ENCODE data around the gene WNT1.

The WNT1 gene

GRCh38 chr12:48960834-48961233, 17.3 kb upstream of the WNT1 start:
- FAIRE-seq: no peak

GRCh38 chr12:48961331-48961730, 16.8 kb upstream of the WNT1 start:
- DNase-seq (ENCODE audit: insufficient read length, low spot score): no peak
- no peak for FAIRE-seq

More at GRCh38 chr12:48960834-48961233, 17.3 kb upstream of the WNT1 start:
- DNase-seq (ENCODE audit: insufficient read length, low spot score): no peak

GRCh38 chr12:48961801-48962200, 16.3 kb upstream of the WNT1 start:
- DNase-seq (ENCODE audit: insufficient read length, low spot score) (no peak), FAIRE-seq (no peak)

- DNase-seq (ENCODE audit: insufficient read length, low spot score) (no peak), FAIRE-seq (no peak)
Measured at GRCh38 chr12:48965298-48965838, 12.8 kb upstream of the WNT1 start.

- DNase-seq (ENCODE audit: insufficient read length, low spot score) (no peak), FAIRE-seq (no peak)
Measured at GRCh38 chr12:48966177-48966895, 11.8 kb upstream of the WNT1 start.

GRCh38 chr12:48967991-48968390, 10.1 kb upstream of the WNT1 start:
- DNase-seq (ENCODE audit: insufficient read length, low spot score) (no peak), FAIRE-seq (no peak)

GRCh38 chr12:48968467-48968866, 9.7 kb upstream of the WNT1 start:
- FAIRE-seq (no peak), DNase-seq (ENCODE audit: insufficient read length, low spot score) (no peak)

GRCh38 chr12:48969160-48969771, 8.9 kb upstream of the WNT1 start:
- FAIRE-seq: no peak
- no peak for DNase-seq (ENCODE audit: insufficient read length, low spot score)

GRCh38 chr12:48969833-48970701, 8.1 kb upstream of the WNT1 start:
- DNase-seq (ENCODE audit: insufficient read length, low spot score) (no peak), FAIRE-seq (no peak)

- no peak for FAIRE-seq
- no peak for DNase-seq (ENCODE audit: insufficient read length, low spot score)
Measured at GRCh38 chr12:48970702-48971334, 7.3 kb upstream of the WNT1 start.

- FAIRE-seq (no peak), DNase-seq (ENCODE audit: insufficient read length, low spot score) (no peak)
Measured at GRCh38 chr12:48972213-48972951, 5.7 kb upstream of the WNT1 start.

GRCh38 chr12:48972952-48973483, 5.1 kb upstream of the WNT1 start:
- FAIRE-seq (no peak), DNase-seq (ENCODE audit: insufficient read length, low spot score) (no peak)

GRCh38 chr12:48973531-48973930, 4.6 kb upstream of the WNT1 start:
- FAIRE-seq: no peak
- DNase-seq (ENCODE audit: insufficient read length, low spot score): no peak

- DNase-seq (ENCODE audit: insufficient read length, low spot score): no peak
- FAIRE-seq: no peak
Measured at GRCh38 chr12:48973941-48974673, 4.0 kb upstream of the WNT1 start.

GRCh38 chr12:48977290-48978281, 536 bp upstream of the WNT1 start:
- DNase-seq (ENCODE audit: insufficient read length, low spot score): no peak
- FAIRE-seq: peak; percentile 77

GRCh38 chr12:48978741-48979601, 849 bp downstream of the WNT1 start:
- DNase-seq (ENCODE audit: insufficient read length, low spot score) (no peak), FAIRE-seq (no peak)
